Hepatocyte (in vitro differentiated cells): ENCODE data around the gene HSDL1. TPM values are rescaled to one million over a fixed set of nuclear protein-coding genes. Genes with fewer than 3 reads are reported as not detected.

Experiments
- DNase-seq: peaks from one replicate; pipeline ENCODE4 v3.0.0-alpha.2; 2016; ENCODE audit warnings: low spot score
- H2AFZ ChIP-seq: fragments of 200-600 bp; sonication (generic); 2 replicates; pipeline ENCODE4 v1.6.0; 2016; ENCODE audit warnings: antibody characterized with exemption, mild to moderate bottlenecking
- H3K27ac ChIP-seq: fragments of 200-600 bp; sonication (generic); 2 replicates; pipeline ENCODE4 v1.5.1; 2016; ENCODE audit warnings: mild to moderate bottlenecking
- H3K27me3 ChIP-seq: fragments of 200-600 bp; sonication (generic); 2 replicates; pipeline ENCODE4 v1.6.1; 2016
- H3K36me3 ChIP-seq: fragments of 200-600 bp; sonication (generic); replicated peaks from 2 replicates; pipeline ENCODE4 v1.5.1; 2016; ENCODE audit warnings: low read depth; ENCODE audit not compliant: insufficient read depth
- H3K4me1 ChIP-seq: fragments of 200-600 bp; sonication (generic); 2 replicates; pipeline ENCODE4 v1.5.1; 2016; ENCODE audit warnings: mild to moderate bottlenecking, moderate library complexity; ENCODE audit not compliant: insufficient read depth
- H3K4me2 ChIP-seq: fragments of 200-600 bp; sonication (generic); 2 replicates; pipeline ENCODE4 v1.6.0; 2016
- H3K4me3 ChIP-seq: fragments of 200-600 bp; sonication (generic); 2 replicates; pipeline ENCODE4 v1.5.1; 2016; ENCODE audit warnings: mild to moderate bottlenecking
- H3K79me2 ChIP-seq: fragments of 200-600 bp; sonication (generic); 2 replicates; pipeline ENCODE4 v1.6.0; 2017; ENCODE audit warnings: mild to moderate bottlenecking
- H3K9me2 ChIP-seq: fragments of 200-600 bp; sonication (generic); replicated peaks from 2 replicates; pipeline ENCODE4 v1.6.0; 2017; ENCODE audit warnings: mild to moderate bottlenecking; ENCODE audit not compliant: insufficient read depth
- H3K9me3 ChIP-seq: fragments of 200-600 bp; sonication (generic); 2 replicates; pipeline ENCODE4 v1.5.1; 2016; ENCODE audit warnings: low read depth, mild to moderate bottlenecking
- H4K20me1 ChIP-seq: fragments of 200-600 bp; sonication (generic); 2 replicates; pipeline ENCODE4 v1.6.0; 2016; ENCODE audit warnings: mild to moderate bottlenecking; ENCODE audit not compliant: insufficient read depth, poor library complexity, severe bottlenecking
- EZH2 ChIP-seq: fragments of 200-600 bp; sonication (generic); IDR thresholded peaks from 2 replicates; pipeline ENCODE4 v1.6.1; 2016; ENCODE audit warnings: antibody characterized with exemption, mild to moderate bottlenecking, borderline replicate concordance
- EZH2phosphoT487 ChIP-seq: fragments of 200-600 bp; sonication (generic); IDR thresholded peaks from one replicate; pipeline ENCODE4 v1.6.1; 2018; ENCODE audit warnings: antibody characterized with exemption, mild to moderate bottlenecking, low read depth, moderate library complexity; ENCODE audit not compliant: unreplicated experiment, severe bottlenecking
- WGBS: methylation state at CpG from one replicate; pipeline ENCODE4 v1.1.6; 2016; ENCODE audit warnings: low lambda C conversion rate; ENCODE audit errors: missing lambda C conversion rate; 5-methylcytosine and 5-hydroxymethylcytosine counted together
- polyA plus RNA-seq: library from polyadenylated mRNA; unstranded; fragments of >200 nt; fragmentation: Nextera tagmentation; extraction: Ambion mirVana; gene quantifications from 2 replicates; pipeline ENCODE4 v1.2.1, GENCODE V29; 2016
- total RNA-seq: library from RNA; depleted of rRNA; stranded (reverse); fragments of >200 nt; gene quantifications from 2 replicates; pipeline ENCODE4 v1.2.3, GENCODE V29; 2014
- TF ChIP-seq, protein P1 (sequence below): fragments of 200-600 bp; sonication (generic); IDR thresholded peaks from 2 replicates; pipeline ENCODE4 v1.5.1; 2016; ENCODE audit warnings: antibody characterized with exemption, mild to moderate bottlenecking; ENCODE audit not compliant: poor library complexity

Gene HSDL1
- total and polyA plus RNA-seq, 2 experiments from 2014 or later, result 14.3 to 24.9 TPM

DNA sequence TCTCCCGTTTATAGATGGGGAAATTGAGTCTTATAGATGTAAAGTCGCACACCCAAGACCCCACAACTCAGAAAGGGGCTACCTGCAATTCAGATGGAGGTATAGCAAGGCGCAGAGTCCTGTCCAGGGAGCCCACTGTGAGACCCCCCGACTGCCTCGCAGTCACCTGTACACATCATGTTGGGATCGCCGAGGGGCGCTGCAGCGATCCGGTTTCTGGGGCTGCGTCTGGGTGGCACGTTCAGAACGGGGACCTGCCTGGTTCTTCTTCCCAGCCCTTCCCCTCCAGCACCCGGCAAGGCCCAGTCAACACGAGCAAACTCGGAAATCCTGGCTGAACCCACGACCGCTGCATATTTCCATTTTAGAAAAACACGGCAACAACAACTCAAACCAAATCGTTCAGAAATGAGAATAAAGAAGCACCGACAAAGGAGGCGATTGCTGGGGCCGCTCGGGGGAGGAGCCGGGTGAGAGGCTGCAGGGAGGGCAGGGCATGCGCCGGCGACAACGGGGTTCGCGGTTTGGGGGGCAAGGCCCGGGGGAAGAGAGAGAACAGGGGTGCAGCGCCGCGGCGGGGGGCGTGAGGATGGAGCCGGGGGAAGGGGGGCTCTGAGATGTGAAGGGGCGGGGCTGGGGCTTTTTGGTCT lies 643 bp downstream of the HSDL1 start:
- no peaks in the 10 kb centered on the region for H3K27me3 ChIP-seq
- peaks cover 53% of the 10 kb centered on the region for H3K79me2 ChIP-seq
- DNase-seq, result peak; percentile 50
- TF ChIP-seq, protein P1, sequence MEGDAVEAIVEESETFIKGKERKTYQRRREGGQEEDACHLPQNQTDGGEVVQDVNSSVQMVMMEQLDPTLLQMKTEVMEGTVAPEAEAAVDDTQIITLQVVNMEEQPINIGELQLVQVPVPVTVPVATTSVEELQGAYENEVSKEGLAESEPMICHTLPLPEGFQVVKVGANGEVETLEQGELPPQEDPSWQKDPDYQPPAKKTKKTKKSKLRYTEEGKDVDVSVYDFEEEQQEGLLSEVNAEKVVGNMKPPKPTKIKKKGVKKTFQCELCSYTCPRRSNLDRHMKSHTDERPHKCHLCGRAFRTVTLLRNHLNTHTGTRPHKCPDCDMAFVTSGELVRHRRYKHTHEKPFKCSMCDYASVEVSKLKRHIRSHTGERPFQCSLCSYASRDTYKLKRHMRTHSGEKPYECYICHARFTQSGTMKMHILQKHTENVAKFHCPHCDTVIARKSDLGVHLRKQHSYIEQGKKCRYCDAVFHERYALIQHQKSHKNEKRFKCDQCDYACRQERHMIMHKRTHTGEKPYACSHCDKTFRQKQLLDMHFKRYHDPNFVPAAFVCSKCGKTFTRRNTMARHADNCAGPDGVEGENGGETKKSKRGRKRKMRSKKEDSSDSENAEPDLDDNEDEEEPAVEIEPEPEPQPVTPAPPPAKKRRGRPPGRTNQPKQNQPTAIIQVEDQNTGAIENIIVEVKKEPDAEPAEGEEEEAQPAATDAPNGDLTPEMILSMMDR, result peak; percentile 20
- TF ChIP-seq EZH2phosphoT487 (no peak), EZH2 (no peak)
- H3K4me3 ChIP-seq, result peak overlapping the region; percentile 99
- H3K36me3 ChIP-seq, result no peaks in the 10 kb centered on the region
- peak overlapping the region; percentile 89 for H3K4me2 ChIP-seq
- H4K20me1 ChIP-seq, result no peaks in the 10 kb centered on the region
- no peaks in the 10 kb centered on the region for H3K9me3 ChIP-seq
- WGBS, result under 1% methylated on average over 31 of the region's 39 CpGs
- H3K9me2 ChIP-seq, result no peaks in the 10 kb centered on the region
- H2AFZ ChIP-seq, result peak overlapping the region; percentile 93
- peak overlapping the region; percentile 83 for H3K27ac ChIP-seq
- H3K4me1 ChIP-seq, result peaks cover 14% of the 10 kb centered on the region

DNA sequence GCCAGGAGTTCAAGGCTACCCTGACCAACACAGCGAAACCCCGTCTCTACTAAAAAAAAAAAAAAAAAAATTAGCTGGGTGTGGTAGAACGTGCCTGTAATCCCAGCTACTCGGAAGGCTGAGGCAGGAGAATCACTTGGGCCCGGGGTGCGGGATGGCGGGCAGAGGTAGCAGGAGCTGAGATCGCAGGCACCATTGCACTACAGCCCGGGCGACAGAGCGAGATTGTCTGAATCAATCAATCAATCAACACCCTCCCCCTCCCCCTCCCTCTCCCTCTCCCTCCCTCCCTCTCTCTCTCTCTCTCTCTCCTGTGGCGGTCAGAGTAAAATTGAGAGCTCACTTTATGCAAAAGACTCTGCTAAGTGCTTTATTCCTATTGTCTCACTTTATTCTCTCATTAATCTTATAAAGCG lies 1.2 kb downstream of the HSDL1 start:
- no peaks in the 10 kb centered on the region for H4K20me1 ChIP-seq
- H3K27me3 ChIP-seq, result no peaks in the 10 kb centered on the region
- WGBS, result 19% methylated on average over 8 of the region's 13 CpGs
- H3K27ac ChIP-seq, result no peak overlapping the region
- H2AFZ ChIP-seq, result peak overlapping the region; percentile 53
- peaks cover 19% of the 10 kb centered on the region for H3K4me1 ChIP-seq
- H3K4me3 ChIP-seq, result peak overlapping the region; percentile 99
- H3K9me2 ChIP-seq, result no peaks in the 10 kb centered on the region
- H3K79me2 ChIP-seq, result peaks cover 57% of the 10 kb centered on the region
- no peaks in the 10 kb centered on the region for H3K36me3 ChIP-seq
- TF ChIP-seq, protein P1, result no peak
- TF ChIP-seq EZH2, result no peak
- TF ChIP-seq EZH2phosphoT487, result no peak
- peak overlapping the region; percentile 89 for H3K4me2 ChIP-seq
- DNase-seq, result peak; percentile 26
- no peaks in the 10 kb centered on the region for H3K9me3 ChIP-seq

DNA sequence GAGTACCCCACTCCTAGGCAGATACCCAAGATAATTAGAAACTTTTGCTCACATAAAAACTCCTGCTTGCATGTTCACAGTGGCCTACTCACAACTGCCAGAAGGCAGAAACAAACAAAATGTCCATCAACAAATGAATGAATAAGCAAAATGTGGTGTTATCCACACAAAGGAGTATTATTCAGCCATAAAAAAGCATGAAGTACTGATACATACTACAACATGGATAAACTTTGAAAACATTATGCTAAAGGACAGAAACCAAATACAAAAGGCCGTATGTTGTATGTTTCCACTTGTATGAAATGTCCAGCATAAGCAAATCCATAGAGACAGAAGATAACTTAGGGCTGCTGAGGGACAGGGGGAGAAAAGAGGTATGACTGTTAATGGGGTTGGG lies 1.9 kb downstream of the HSDL1 start:
- Histone ChIP-seq H2AFZ (no peak overlapping the region), H3K9me2 (no peaks in the 10 kb centered on the region), H3K27me3 (no peaks in the 10 kb centered on the region), H3K4me1 (peaks cover 19% of the 10 kb centered on the region), H3K4me2 (peak overlapping the region; percentile 89), H3K9me3 (no peaks in the 10 kb centered on the region), H3K4me3 (no peak overlapping the region), H3K36me3 (no peaks in the 10 kb centered on the region), H4K20me1 (no peaks in the 10 kb centered on the region), H3K27ac (no peak overlapping the region), H3K79me2 (peaks cover 62% of the 10 kb centered on the region)
- no peak for DNase-seq
- WGBS, result 95% methylated on average over 1 of the region's 1 CpG
- TF ChIP-seq, protein P1, result no peak
- TF ChIP-seq EZH2phosphoT487, result no peak
- TF ChIP-seq EZH2, result no peak
